T47D (cell line): ENCODE results near the gene LRRC71.

Experiments
- DNase-seq, 2 experiments: peaks; one replicate each; pipeline versions ENCODE4 v3.0.0 to v3.0.0-alpha.2; 2011 to 2012; ENCODE audit warnings: low read depth in 1 of 2, low spot score in 1 of 2
- JUND ChIP-seq: IDR thresholded peaks from 2 replicates; pipeline ENCODE4 v1.6.1; 2012; ENCODE audit warnings: low read depth
- in situ Hi-C: cut with HindIII; loops from 2 replicates; pipeline ENCODE4 v1.10.0; 2016; ENCODE audit warnings: low sequenced_read_pairs, low pct_unique_long_range_greater_than_20kb

Gene LRRC71

GRCh38 chr1:156894711-156895454 is 25.5 kb upstream of the LRRC71 start:
- no peak for TF ChIP-seq JUND
- DNase-seq: no peak
- in situ Hi-C loops: no loop called here

GRCh38 chr1:156895455-156895812 is 25.0 kb upstream of the LRRC71 start:
- in situ Hi-C loops: no loop called here
- no peak for TF ChIP-seq JUND
- no peak for DNase-seq

DNA sequence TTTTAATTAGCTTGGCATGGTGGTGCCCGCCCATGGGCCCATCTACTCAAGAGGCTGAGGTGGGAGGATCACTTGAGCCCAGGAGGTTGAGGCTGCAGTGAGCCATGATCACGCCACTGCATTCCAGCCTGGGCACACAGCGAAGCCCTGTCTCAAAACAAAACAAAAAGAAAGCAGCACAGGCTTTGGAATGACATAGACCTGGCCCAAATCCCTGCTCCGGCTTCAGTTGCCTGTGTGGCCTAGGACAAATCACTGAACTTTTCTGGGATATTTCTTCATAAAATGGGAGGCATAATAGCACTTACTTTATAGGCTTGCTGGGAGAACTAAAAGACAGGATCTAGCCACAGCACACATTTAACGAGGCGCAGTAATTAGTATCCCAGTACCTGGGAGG is 24.5 kb upstream of the LRRC71 start:
- no peak for TF ChIP-seq JUND
- in situ Hi-C loops: no loop called here
- DNase-seq: no peak

- no peak for TF ChIP-seq JUND
- no peak for DNase-seq
- in situ Hi-C loops: no loop called here
These were observed 23.9 kb upstream of the LRRC71 start for GRCh38 chr1:156896490-156897033.

DNA sequence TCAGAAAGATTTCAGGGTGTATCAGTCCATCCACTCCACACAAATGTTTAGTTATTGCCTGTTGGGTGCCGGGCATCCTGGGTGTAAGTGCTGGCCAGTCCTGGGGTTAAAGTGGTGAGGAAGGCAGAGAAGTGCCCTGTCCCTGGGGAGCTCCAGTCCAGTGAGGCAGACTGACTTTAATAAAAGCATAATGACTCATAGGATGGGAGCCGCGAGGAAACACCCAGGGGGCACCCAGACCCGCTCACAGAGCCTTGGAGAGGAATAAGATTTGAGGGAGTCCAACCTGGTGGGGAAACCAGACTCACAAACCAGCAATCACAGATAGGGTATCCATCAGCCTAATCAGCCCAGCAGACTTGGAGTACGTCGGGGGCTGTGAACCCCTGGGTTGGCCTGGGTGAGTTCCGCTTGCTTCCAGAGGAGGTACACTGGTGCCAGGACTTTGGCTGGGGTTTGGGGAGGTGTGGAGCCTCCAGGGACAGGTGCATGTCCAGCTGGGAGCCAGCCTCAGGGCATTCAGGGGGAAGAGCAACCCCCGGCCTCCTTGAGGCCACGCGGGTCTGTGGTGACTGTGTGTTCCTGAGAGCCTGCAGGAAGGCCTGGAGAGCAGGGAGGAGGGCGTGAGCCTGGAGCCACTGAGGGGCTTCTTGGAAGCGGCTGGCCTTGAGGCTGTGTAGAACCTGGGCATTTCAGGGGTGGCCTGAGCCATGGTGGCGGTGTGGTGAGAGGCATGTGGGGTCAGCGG is 23.2 kb upstream of the LRRC71 start:
- in situ Hi-C loops: no loop called here
- no peak for DNase-seq
- no peak for TF ChIP-seq JUND

DNA sequence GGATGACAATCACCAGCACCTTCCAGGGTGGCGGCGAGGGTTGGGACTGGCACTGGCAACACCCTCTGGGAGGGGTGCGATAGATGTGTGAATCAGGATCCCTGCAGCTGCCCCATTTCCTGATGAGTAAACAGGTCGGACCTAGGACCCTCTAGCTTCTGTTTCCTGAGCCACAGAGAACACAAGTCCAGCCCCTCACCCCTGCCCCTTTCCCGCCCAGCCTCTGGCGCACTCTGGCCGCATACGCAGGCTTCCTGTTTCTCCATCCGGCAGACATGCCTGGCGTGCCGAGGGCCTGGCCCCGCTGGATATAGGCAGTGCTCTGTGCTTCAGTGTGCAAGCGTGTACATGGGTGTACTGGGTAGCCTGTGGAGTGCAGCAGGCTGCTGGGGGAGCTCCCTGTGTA is 22.3 kb upstream of the LRRC71 start:
- no peak for DNase-seq
- in situ Hi-C loops: no loop called here
- no peak for TF ChIP-seq JUND

- DNase-seq: no peak
- in situ Hi-C loops: no loop called here
These were observed 21.3 kb upstream of the LRRC71 start for GRCh38 chr1:156898971-156899664.

DNA sequence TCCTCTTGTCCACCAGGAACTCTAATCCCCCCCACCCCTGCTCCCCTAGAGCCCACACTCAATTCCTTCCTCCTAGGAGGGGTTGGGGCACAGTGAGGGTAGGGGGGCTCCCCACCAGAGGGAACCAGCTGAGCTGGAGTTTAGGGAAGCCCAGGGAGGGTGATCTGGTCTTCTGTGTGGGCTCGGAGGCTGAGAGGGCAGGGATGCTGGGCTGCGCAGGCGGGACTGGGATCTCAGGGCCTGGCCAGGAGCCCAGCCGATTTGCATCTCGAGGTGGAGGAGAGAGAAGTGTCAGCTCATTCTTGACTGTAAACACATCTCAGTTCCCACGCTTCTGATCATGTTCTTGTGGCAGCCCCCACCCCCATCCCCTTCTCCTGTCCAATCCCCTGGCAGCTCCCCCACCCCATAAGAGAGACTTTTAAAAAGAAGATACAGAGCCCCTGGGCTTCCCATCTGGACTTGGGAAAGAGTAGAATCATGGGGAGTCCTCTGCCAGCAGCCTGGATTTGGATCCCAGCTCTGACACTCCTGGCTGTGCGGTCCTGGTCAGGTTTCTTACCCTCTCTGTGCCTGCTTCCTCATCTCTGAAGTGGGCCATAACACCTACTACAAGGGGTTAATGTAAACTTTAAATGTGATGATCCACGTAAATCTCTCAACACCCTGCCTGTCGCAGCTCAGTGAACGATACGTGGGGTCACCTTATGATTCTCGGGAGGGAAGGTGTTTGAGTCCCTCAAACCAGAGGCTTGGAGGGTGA is 20.3 kb upstream of the LRRC71 start:
- no peak for TF ChIP-seq JUND
- in situ Hi-C loops: no loop called here
- no peak for DNase-seq

More at GRCh38 chr1:156898971-156899664, 21.3 kb upstream of the LRRC71 start:
- no peak for TF ChIP-seq JUND

DNA sequence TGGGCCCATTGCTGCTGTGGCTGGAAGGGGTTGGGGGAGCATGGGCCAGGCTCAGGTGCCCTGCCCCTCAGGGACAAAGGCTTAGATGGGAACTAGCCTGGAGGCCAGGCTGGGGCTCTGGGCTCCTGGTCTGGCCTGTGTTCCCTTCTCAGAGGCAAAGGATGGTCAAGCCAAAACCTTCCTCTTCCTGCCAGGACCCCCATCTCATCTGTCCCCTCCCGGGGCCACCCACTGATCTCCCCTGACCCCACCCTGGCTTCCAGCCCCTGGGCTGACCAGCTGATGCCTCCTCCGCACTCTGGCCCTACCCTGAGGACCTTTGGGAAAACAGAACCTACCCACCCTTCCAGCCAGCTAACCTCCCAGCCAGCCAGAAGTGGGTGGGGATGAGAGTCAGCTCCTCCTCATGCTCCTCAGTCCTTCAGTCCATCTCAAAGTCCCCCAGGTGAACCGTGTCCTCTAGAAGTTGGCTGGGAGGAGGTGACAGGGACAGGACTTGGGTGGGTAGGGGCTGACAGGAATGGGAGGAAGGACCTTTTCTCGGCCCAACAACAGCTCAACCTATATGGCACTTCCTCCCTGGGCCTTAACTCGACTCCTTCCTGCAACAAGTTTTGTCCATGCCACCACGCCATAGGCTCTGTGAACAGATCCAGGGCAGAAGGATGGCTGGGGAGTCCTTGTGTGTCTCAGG is 19.4 kb upstream of the LRRC71 start:
- no peak for TF ChIP-seq JUND
- DNase-seq: no peak
- in situ Hi-C loops: no loop called here

GRCh38 chr1:156901590-156901900 is 18.9 kb upstream of the LRRC71 start:
- no peak for TF ChIP-seq JUND
- no peak for DNase-seq
- in situ Hi-C loops: no loop called here

DNA sequence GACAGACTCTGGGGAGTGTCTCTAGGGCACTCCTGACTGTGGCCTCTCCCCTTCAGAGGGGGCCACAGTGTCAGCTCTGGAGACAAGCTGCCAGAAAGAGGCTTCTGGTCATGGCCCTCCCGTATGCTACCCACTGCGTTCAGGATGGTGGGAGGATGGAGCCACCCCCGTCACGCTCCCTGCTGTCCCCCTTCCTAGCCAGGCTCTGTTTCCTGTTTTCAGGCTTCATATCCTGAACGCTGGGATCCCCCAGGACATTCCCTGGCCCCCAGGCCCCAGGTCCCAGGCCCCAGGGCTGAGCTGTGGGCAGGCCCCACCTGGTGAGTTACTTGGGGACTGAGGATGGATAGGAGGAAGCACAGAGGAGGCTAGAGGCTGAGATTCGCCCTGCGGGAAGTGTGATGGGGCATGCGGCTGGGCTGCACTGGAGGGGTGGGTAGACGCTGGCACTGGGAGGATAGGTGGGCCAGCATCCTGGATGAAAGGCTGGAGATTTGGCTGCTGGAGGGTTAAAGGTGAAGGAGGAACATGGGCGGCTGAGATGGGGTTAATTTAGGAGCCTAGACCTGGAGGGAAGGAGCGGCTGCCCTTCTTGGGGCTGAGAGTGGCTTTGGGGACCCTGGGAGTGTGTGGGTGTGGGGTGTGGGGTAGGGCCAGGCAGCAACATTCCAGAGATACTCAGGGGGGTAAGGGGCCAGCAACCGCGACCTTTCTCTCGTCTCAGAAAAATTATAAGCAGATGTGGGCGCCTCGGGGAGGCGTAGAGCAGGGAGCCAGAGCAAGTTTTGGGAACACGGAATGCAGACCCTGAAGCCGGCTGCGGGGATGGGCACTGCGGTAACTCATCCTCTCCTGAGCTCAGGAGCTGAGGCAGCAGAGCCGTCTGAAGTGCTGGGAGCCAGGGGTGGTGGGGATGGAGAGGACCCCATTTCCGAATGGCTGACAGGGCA is 18.2 kb upstream of the LRRC71 start:
- TF ChIP-seq JUND: no peak
- DNase-seq: no peak
- in situ Hi-C loops: no loop called here
